HL-60 (cell line): ENCODE results near the gene CTCF.

Experiments
- DNase-seq, 2 experiments: peaks; one replicate each; pipeline ENCODE4 v3.0.0-alpha.2; 2010 to 2020; ENCODE audit warnings: low read depth in 1 of 2, low spot score in 1 of 2
- H3K27ac ChIP-seq: fragments of 250-450 bp; sonication (Bioruptor Pico); replicated peaks from 2 replicates; pipeline ENCODE4 v1.5.1; 2020; ENCODE audit warnings: mild to moderate bottlenecking, moderate library complexity
- H3K27me3 ChIP-seq: fragments of 250-450 bp; sonication (Bioruptor Pico); 2 replicates; pipeline ENCODE4 v1.5.1; 2021; ENCODE audit warnings: mild to moderate bottlenecking, moderate library complexity; ENCODE audit not compliant: insufficient read depth, poor library complexity, severe bottlenecking
- H3K4me3 ChIP-seq: replicated peaks from 2 replicates; pipeline ENCODE4 v1.5.1; 2011; ENCODE audit warnings: mild to moderate bottlenecking, control low read depth, low read length; ENCODE audit not compliant: insufficient read depth
- GABPA ChIP-seq: IDR thresholded peaks from 2 replicates; pipeline ENCODE4 v1.6.1; 2012; ENCODE audit warnings: low read depth
- POLR2AphosphoS5 ChIP-seq: IDR thresholded peaks from 2 replicates; pipeline ENCODE4 v1.6.1; 2012; ENCODE audit warnings: low read depth
- SPI1 ChIP-seq: IDR thresholded peaks from 2 replicates; pipeline ENCODE4 v1.6.1; 2012; ENCODE audit warnings: low read depth, mild to moderate bottlenecking, borderline replicate concordance
- TF ChIP-seq, protein P1 (sequence below): IDR thresholded peaks from one replicate; pipeline ENCODE4 v1.5.1; 2011; ENCODE audit warnings: low read length, control low read depth, inconsistent platforms; ENCODE audit not compliant: insufficient read depth
- TF ChIP-seq, protein P2 (sequence below): IDR thresholded peaks from 2 replicates; pipeline ENCODE4 v1.6.1; 2012; ENCODE audit warnings: low read depth; ENCODE audit not compliant: insufficient replicate concordance

CTCF gene

DNA sequence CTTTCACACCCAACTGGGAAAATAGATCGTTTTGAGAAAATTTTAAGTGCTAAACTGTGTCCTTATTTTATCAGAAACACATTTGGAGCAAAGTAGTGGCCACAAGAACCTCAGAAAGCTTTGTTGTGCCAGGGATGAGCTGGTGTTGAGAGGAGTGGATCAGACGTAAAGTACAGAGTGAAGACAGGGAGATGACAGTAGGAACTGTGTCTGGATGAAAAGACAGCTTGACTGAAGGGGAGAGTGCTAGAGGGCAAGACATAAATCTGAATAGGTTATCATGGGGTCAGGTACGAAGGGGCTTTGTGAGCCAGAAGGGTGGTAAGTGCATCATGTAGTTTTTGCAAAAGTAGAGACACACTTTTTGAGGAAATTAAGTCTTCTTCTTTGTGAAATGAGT is 43.3 kb downstream of the CTCF start:
- H3K27me3 ChIP-seq, result no peaks in the 10 kb centered on the region
- no peak for TF ChIP-seq GABPA
- TF ChIP-seq SPI1, result no peak
- TF ChIP-seq, protein P1, sequence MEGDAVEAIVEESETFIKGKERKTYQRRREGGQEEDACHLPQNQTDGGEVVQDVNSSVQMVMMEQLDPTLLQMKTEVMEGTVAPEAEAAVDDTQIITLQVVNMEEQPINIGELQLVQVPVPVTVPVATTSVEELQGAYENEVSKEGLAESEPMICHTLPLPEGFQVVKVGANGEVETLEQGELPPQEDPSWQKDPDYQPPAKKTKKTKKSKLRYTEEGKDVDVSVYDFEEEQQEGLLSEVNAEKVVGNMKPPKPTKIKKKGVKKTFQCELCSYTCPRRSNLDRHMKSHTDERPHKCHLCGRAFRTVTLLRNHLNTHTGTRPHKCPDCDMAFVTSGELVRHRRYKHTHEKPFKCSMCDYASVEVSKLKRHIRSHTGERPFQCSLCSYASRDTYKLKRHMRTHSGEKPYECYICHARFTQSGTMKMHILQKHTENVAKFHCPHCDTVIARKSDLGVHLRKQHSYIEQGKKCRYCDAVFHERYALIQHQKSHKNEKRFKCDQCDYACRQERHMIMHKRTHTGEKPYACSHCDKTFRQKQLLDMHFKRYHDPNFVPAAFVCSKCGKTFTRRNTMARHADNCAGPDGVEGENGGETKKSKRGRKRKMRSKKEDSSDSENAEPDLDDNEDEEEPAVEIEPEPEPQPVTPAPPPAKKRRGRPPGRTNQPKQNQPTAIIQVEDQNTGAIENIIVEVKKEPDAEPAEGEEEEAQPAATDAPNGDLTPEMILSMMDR, result no peak
- no peak for TF ChIP-seq POLR2AphosphoS5
- TF ChIP-seq, protein P2, sequence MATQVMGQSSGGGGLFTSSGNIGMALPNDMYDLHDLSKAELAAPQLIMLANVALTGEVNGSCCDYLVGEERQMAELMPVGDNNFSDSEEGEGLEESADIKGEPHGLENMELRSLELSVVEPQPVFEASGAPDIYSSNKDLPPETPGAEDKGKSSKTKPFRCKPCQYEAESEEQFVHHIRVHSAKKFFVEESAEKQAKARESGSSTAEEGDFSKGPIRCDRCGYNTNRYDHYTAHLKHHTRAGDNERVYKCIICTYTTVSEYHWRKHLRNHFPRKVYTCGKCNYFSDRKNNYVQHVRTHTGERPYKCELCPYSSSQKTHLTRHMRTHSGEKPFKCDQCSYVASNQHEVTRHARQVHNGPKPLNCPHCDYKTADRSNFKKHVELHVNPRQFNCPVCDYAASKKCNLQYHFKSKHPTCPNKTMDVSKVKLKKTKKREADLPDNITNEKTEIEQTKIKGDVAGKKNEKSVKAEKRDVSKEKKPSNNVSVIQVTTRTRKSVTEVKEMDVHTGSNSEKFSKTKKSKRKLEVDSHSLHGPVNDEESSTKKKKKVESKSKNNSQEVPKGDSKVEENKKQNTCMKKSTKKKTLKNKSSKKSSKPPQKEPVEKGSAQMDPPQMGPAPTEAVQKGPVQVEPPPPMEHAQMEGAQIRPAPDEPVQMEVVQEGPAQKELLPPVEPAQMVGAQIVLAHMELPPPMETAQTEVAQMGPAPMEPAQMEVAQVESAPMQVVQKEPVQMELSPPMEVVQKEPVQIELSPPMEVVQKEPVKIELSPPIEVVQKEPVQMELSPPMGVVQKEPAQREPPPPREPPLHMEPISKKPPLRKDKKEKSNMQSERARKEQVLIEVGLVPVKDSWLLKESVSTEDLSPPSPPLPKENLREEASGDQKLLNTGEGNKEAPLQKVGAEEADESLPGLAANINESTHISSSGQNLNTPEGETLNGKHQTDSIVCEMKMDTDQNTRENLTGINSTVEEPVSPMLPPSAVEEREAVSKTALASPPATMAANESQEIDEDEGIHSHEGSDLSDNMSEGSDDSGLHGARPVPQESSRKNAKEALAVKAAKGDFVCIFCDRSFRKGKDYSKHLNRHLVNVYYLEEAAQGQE, result no peak
- H3K27ac ChIP-seq, result no peak overlapping the region
- no peak for DNase-seq
- H3K4me3 ChIP-seq, result no peak overlapping the region

DNA sequence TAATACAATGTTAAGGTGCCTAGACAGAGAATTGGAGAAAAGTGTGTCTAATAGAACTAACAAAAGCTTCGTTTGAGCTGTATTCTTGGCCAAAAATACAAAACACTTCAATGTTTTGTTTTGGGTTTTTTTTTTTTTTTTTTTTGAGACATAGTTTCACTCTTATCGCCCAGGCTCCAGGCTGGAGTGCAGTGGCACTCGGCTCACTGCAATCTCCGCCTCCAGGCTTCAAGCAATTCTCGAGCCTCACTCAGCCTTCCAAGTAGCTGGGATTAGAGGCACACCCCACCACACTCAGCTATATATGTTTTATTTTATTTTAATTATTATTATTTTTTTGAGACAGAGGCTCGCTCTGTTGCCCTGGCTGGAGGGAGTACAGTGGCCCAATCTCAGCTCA is 44.3 kb downstream of the CTCF start:
- Histone ChIP-seq H3K27me3 (no peaks in the 10 kb centered on the region), H3K4me3 (no peak overlapping the region), H3K27ac (no peak overlapping the region)
- no peak for TF ChIP-seq POLR2AphosphoS5
- TF ChIP-seq, protein P1, result no peak
- TF ChIP-seq GABPA, result no peak
- TF ChIP-seq, protein P2, result no peak
- no peak for TF ChIP-seq SPI1
- no peak for DNase-seq

DNA sequence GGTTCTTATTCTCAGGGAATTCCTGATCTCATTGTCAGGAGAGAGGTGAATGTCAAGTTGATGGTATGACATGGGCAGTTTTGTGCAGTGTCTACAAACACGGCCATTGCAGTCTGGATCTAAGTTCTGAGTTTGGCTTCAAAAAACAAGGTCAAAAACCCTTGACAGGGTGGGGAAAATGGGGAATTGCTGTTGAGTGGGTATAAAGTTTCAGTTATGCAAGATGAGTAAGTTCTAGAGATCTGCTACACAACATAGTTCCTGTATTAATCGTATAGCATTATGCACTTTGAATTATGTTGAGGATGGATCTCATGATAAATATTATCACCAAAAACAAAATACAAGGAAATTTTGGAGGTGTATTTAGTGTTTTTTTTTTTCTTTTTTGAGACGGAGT is 46.0 kb downstream of the CTCF start:
- DNase-seq, result no peak
- TF ChIP-seq POLR2AphosphoS5, result no peak
- no peak for TF ChIP-seq GABPA
- TF ChIP-seq, protein P2, result no peak
- no peak for TF ChIP-seq SPI1
- TF ChIP-seq, protein P1, result no peak
- H3K27ac ChIP-seq, result no peak overlapping the region
- H3K27me3 ChIP-seq, result no peaks in the 10 kb centered on the region
- H3K4me3 ChIP-seq, result no peak overlapping the region
